ENCODE results near the gene TPH1. TPM values are rescaled to one million over a fixed set of nuclear protein-coding genes. Genes with fewer than 3 reads are reported as not detected.

The TPH1 gene
- polyA plus RNA-seq, 3 donors: 0.15 TPM; not detected in 2

DNA sequence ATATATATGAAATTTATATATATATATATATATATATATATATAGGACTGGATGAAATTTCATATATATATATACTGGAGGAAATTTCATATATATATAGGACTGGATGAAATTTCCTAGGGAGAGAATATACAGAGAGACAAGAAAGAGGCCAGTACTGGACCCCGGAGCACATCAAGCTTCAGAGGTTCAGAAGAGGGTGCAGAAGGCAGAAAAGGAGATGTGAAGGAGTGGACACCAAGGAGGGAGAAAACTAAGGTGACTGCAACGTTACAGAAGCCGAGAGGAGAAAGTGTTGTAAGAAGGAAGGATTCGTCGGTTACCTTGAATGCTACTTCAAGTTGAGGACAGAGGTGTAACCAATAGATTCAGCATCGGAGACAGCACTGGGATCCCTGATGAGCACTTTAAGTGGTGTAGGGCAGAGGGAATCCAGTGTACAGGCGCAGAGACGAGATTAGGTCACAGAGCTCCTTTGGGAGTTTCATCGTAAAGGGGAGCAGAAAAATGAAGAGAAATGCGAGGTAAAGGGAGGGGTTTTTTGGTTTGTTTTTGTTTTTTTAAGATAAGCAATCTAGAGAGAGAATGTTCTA lies 8.5 kb upstream of the TPH1 start:
- Histone ChIP-seq H2AFZ (ENCODE audit: insufficient read depth, low read depth, low read length, poor library complexity, severe bottlenecking) (no peak overlapping the region), H3K4me3 (replicated peaks in 1 of 3; ENCODE audit: low read depth in 2 of 3, low read length in 3 of 3) (no peak overlapping the region), H4K20me1 (ENCODE audit: insufficient read depth, low read length) (no peaks in the 10 kb centered on the region), H3K4me2 (replicated peaks; ENCODE audit: extremely low read depth, low read length, poor library complexity, severe bottlenecking) (no peak overlapping the region), H3K4me1 (ENCODE audit: control insufficient read depth in 1 of 2, insufficient read depth in 2 of 2, low read length in 2 of 2) (no peaks in the 10 kb centered on the region), H3K27ac (ENCODE audit: low read depth in 1 of 2, low read length in 2 of 2) (no peak overlapping the region), H3K79me2 (ENCODE audit: insufficient read depth, low read length) (no peaks in the 10 kb centered on the region), H3K27me3 (ENCODE audit: control insufficient read depth in 2 of 2, insufficient read depth in 2 of 2, low read length in 2 of 2) (no peaks in the 10 kb centered on the region), H3K36me3 (replicated peaks in 1 of 2; ENCODE audit: control insufficient read depth in 1 of 2, insufficient read depth in 2 of 2, low read length in 2 of 2) (no peaks in the 10 kb centered on the region), H3K9ac (ENCODE audit: insufficient read depth, low read length, poor library complexity, severe bottlenecking) (no peak overlapping the region), H3K9me3 (replicated peaks in 1 of 2; ENCODE audit: control insufficient read depth in 1 of 2, insufficient read depth in 1 of 2, low read length in 2 of 2) (no peaks in the 10 kb centered on the region)
- no peak overlapping the region for H3K4me3 Mint-ChIP-seq
- DNase-seq: no peak
- H3K4me1 Mint-ChIP-seq: no peaks in the 10 kb centered on the region
- H3K27ac Mint-ChIP-seq: no peak overlapping the region
- WGBS (ENCODE audit: insufficient coverage): 97% methylated on average over 10 of the region's 10 CpGs
- intact Hi-C loops (cut with micrococcal nuclease): no loop called here
- no peak for TF ChIP-seq CTCF (IDR thresholded peaks at IDR 0.05)
- no peaks in the 10 kb centered on the region for H3K36me3 Mint-ChIP-seq
- no peaks in the 10 kb centered on the region for H3K9me3 Mint-ChIP-seq
- peaks cover 0 to 2% (median 2%) of the 10 kb centered on the region in 3 donors for H3K27me3 Mint-ChIP-seq (ENCODE audit: low read depth in 3 of 3)

- Mint-ChIP-seq H3K9me3 (peaks cover 0 to 7% (median 5%) of the 10 kb centered on the region in 7 donors), H3K27me3 (ENCODE audit: low read depth in 3 of 3) (peaks cover 16 to 29% (median 24%) of the 10 kb centered on the region in 3 donors), H3K36me3 (no peaks in the 10 kb centered on the region), H3K27ac (no peak overlapping the region), H3K4me3 (no peak overlapping the region), H3K4me1 (no peaks in the 10 kb centered on the region)
- H3K36me3 ChIP-seq (replicated peaks in 1 of 2; ENCODE audit: control insufficient read depth in 1 of 2, insufficient read depth in 2 of 2, low read length in 2 of 2): no peaks in the 10 kb centered on the region
- peaks cover 0 to 2% of the 10 kb centered on the region in 2 donors for H3K9me3 ChIP-seq (replicated peaks in 1 of 2; ENCODE audit: control insufficient read depth in 1 of 2, insufficient read depth in 1 of 2, low read length in 2 of 2)
- no peaks in the 10 kb centered on the region for H3K4me1 ChIP-seq (ENCODE audit: control insufficient read depth in 1 of 2, insufficient read depth in 2 of 2, low read length in 2 of 2)
- H3K27ac ChIP-seq (ENCODE audit: low read depth in 1 of 2, low read length in 2 of 2): no peak overlapping the region
- no peak for TF ChIP-seq CTCF (IDR thresholded peaks at IDR 0.05)
- no peak overlapping the region for H3K4me2 ChIP-seq (replicated peaks; ENCODE audit: extremely low read depth, low read length, poor library complexity, severe bottlenecking)
- no peak overlapping the region for H3K9ac ChIP-seq (ENCODE audit: insufficient read depth, low read length, poor library complexity, severe bottlenecking)
- no peak overlapping the region for H3K4me3 ChIP-seq (replicated peaks in 1 of 3; ENCODE audit: low read depth in 2 of 3, low read length in 3 of 3)
- WGBS (ENCODE audit: insufficient coverage): no CpG with 5 or more reads among the region's 2 CpGs
- H4K20me1 ChIP-seq (ENCODE audit: insufficient read depth, low read length): no peaks in the 10 kb centered on the region
- intact Hi-C loops (cut with micrococcal nuclease): no loop called here
- H2AFZ ChIP-seq (ENCODE audit: insufficient read depth, low read depth, low read length, poor library complexity, severe bottlenecking): no peak overlapping the region
- no peak for DNase-seq
- H3K27me3 ChIP-seq (ENCODE audit: control insufficient read depth in 2 of 2, insufficient read depth in 2 of 2, low read length in 2 of 2): peaks cover 25 to 27% of the 10 kb centered on the region in 2 donors
- H3K79me2 ChIP-seq (ENCODE audit: insufficient read depth, low read length): no peaks in the 10 kb centered on the region
Observed at GRCh38 chr11:18050848-18051247, 4.8 kb upstream of the TPH1 start.

Measured in CD14-positive monocyte (primary cell).